RWPE2 (cell line): Measurements from ENCODE around the gene JADE2.
"Not testable (repeated sequence)": the region's sequence is repeated elsewhere in the genome, so short reads cannot be mapped to it uniquely, and the experiment has no call there.

Source experiments
- ATAC-seq: fragments of 200-7000 bp; cut with Tn5 transposase; 3 replicates; pipeline ENCODE4 v1.9.1; 2021; ENCODE audit warnings: low read depth
- DNase-seq: peaks from one replicate; pipeline ENCODE4 v3.0.0-alpha.2; 2020; ENCODE audit warnings: low spot score
- H3K27ac ChIP-seq: fragments of 450-650 bp; 2 replicates; pipeline ENCODE4 v1.5.1; 2017; ENCODE audit warnings: mild to moderate bottlenecking; ENCODE audit not compliant: poor library complexity, severe bottlenecking
- H3K27me3 ChIP-seq: fragments of 250-450 bp; sonication (Bioruptor Pico); 2 replicates; pipeline ENCODE4 v1.5.1; 2021; ENCODE audit warnings: mild to moderate bottlenecking, moderate library complexity; ENCODE audit not compliant: insufficient read depth, poor library complexity, severe bottlenecking
- H3K36me3 ChIP-seq: fragments of 250-450 bp; sonication (Bioruptor Pico); 2 replicates; pipeline ENCODE4 v1.5.1; 2020; ENCODE audit warnings: low read depth, mild to moderate bottlenecking, moderate library complexity
- H3K4me1 ChIP-seq: fragments of 250-450 bp; sonication (Bioruptor Pico); 2 replicates; pipeline ENCODE4 v1.5.1; 2021; ENCODE audit warnings: mild to moderate bottlenecking, moderate library complexity; ENCODE audit not compliant: insufficient read depth, poor library complexity, severe bottlenecking
- H3K4me3 ChIP-seq: fragments of 250-450 bp; sonication (Bioruptor Pico); 2 replicates; pipeline ENCODE4 v1.5.1; 2021; ENCODE audit warnings: mild to moderate bottlenecking, moderate library complexity; ENCODE audit not compliant: severe bottlenecking
- H3K9me3 ChIP-seq: fragments of 250-450 bp; sonication (Bioruptor Pico); 2 replicates; pipeline ENCODE4 v1.5.1; 2021; ENCODE audit warnings: mild to moderate bottlenecking, moderate library complexity; ENCODE audit not compliant: severe bottlenecking
- CTCF ChIP-seq: fragments of 450-650 bp; IDR thresholded peaks from one replicate; pipeline ENCODE4 v1.5.1; 2017; ENCODE audit warnings: mild to moderate bottlenecking, moderate library complexity; ENCODE audit not compliant: poor library complexity, severe bottlenecking

Gene JADE2

GRCh38 chr5:134592141-134592746 is 66.8 kb downstream of the JADE2 start:
- ATAC-seq (peak; percentile 95), DNase-seq (peak; percentile 77)
- no peak overlapping the region for H3K4me3 ChIP-seq
- H3K36me3 ChIP-seq, result no peaks in the 10 kb centered on the region
- no peaks in the 10 kb centered on the region for H3K27me3 ChIP-seq
- TF ChIP-seq CTCF, result no peak
- H3K4me1 ChIP-seq, result peaks cover 18% of the 10 kb centered on the region
- H3K27ac ChIP-seq, result peak overlapping the region; percentile 24
- H3K9me3 ChIP-seq, result no peaks in the 10 kb centered on the region

GRCh38 chr5:134594336-134594735 is 68.9 kb downstream of the JADE2 start:
- Histone ChIP-seq H3K27ac (no peak overlapping the region), H3K27me3 (no peaks in the 10 kb centered on the region), H3K4me1 (peaks cover 18% of the 10 kb centered on the region), H3K9me3 (no peaks in the 10 kb centered on the region), H3K36me3 (no peaks in the 10 kb centered on the region), H3K4me3 (no peak overlapping the region)
- TF ChIP-seq CTCF, result no peak
- no peak for ATAC-seq
- DNase-seq, result no peak

GRCh38 chr5:134594797-134595457 is 69.5 kb downstream of the JADE2 start:
- Histone ChIP-seq H3K4me1 (peaks cover 18% of the 10 kb centered on the region), H3K9me3 (no peaks in the 10 kb centered on the region), H3K4me3 (no peak overlapping the region), H3K36me3 (no peaks in the 10 kb centered on the region), H3K27me3 (no peaks in the 10 kb centered on the region), H3K27ac (no peak overlapping the region)
- TF ChIP-seq CTCF, result no peak
- no peak for DNase-seq
- no peak for ATAC-seq

GRCh38 chr5:134595458-134595838 is 70.0 kb downstream of the JADE2 start:
- DNase-seq (no peak), ATAC-seq (no peak)
- no peaks in the 10 kb centered on the region for H3K9me3 ChIP-seq
- no peaks in the 10 kb centered on the region for H3K36me3 ChIP-seq
- no peaks in the 10 kb centered on the region for H3K27me3 ChIP-seq
- no peak overlapping the region for H3K4me3 ChIP-seq
- TF ChIP-seq CTCF, result no peak
- peaks cover 18% of the 10 kb centered on the region for H3K4me1 ChIP-seq
- H3K27ac ChIP-seq, result no peak overlapping the region

- H3K9me3 ChIP-seq, H3K4me1 ChIP-seq, DNase-seq, ATAC-seq, H3K27me3 ChIP-seq, H3K27ac ChIP-seq, H3K4me3 ChIP-seq: not testable (repeated sequence)
- peaks cover 20% of the 10 kb centered on the region for H3K36me3 ChIP-seq
Observed at GRCh38 chr5:134599820-134600219, 74.3 kb downstream of the JADE2 start.
